ENCODE measurements around the gene CCDC15. TPM values are rescaled to one million over a fixed set of nuclear protein-coding genes. Genes with fewer than 3 reads are reported as not detected.
A peak's percentile ranks its signal among the peaks of the same experiment; 100 is the strongest.

Gene CCDC15
- total RNA-seq, 1 donor = 2.2 TPM

DNA sequence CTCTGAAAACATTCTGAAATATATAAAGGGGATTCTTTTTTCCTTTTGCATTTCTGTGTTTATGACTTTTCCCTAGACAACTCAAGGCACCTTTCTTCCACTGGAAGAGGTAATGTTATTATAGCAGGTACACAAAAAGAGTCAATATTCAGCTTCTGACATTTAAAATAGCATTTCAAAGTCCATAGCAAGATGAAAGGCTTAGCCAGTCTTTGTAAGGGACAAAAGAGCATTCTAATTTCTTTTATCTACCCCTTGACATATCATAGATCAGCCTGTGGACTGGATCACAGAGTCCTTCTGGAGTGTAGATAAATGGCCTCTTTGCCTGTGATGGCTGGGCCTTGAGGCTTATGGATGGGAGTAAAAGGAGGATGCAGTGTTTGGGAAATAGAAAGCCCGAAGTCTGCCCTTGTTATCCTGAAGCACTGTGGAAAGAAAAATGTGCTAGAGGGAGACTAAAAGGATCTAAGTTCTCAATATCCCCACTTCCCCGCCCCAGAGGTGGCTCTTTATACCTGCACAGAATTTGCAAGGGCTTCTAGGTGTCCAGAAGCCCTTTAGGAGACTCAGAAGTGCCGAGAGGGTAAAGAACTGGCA is 16.6 kb upstream of the CCDC15 start:
- no peaks in the 10 kb centered on the region for H3K27me3 ChIP-seq (ENCODE audit: insufficient read depth, low read length)
- H3K4me2 ChIP-seq (ENCODE audit: insufficient read depth, low read length) = no peak overlapping the region
- H3K27ac ChIP-seq (ENCODE audit: low read depth, low read length) = no peak overlapping the region
- no peak overlapping the region for H2AFZ ChIP-seq (ENCODE audit: low read length)
- H3K4me3 ChIP-seq (ENCODE audit: insufficient read depth, low read length) = no peak overlapping the region
- no peaks in the 10 kb centered on the region for H3K36me3 ChIP-seq (ENCODE audit: insufficient read depth, low read length)
- H3K4me1 ChIP-seq (ENCODE audit: insufficient read depth, low read length) = peaks cover 17% of the 10 kb centered on the region
- no peak for DNase-seq (ENCODE audit: insufficient read length, low spot score, missing footprints)
- H4K20me1 ChIP-seq (ENCODE audit: insufficient read depth, low read length) = no peaks in the 10 kb centered on the region
- H3K79me2 ChIP-seq (ENCODE audit: insufficient read depth, low read length) = no peaks in the 10 kb centered on the region
- no peaks in the 10 kb centered on the region for H3K9me3 ChIP-seq (ENCODE audit: low read depth, low read length)
- TF ChIP-seq, protein P1, sequence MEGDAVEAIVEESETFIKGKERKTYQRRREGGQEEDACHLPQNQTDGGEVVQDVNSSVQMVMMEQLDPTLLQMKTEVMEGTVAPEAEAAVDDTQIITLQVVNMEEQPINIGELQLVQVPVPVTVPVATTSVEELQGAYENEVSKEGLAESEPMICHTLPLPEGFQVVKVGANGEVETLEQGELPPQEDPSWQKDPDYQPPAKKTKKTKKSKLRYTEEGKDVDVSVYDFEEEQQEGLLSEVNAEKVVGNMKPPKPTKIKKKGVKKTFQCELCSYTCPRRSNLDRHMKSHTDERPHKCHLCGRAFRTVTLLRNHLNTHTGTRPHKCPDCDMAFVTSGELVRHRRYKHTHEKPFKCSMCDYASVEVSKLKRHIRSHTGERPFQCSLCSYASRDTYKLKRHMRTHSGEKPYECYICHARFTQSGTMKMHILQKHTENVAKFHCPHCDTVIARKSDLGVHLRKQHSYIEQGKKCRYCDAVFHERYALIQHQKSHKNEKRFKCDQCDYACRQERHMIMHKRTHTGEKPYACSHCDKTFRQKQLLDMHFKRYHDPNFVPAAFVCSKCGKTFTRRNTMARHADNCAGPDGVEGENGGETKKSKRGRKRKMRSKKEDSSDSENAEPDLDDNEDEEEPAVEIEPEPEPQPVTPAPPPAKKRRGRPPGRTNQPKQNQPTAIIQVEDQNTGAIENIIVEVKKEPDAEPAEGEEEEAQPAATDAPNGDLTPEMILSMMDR (IDR thresholded peaks at IDR 0.05; ENCODE audit: extremely low read depth, low read depth, low read length) = no peak

DNA sequence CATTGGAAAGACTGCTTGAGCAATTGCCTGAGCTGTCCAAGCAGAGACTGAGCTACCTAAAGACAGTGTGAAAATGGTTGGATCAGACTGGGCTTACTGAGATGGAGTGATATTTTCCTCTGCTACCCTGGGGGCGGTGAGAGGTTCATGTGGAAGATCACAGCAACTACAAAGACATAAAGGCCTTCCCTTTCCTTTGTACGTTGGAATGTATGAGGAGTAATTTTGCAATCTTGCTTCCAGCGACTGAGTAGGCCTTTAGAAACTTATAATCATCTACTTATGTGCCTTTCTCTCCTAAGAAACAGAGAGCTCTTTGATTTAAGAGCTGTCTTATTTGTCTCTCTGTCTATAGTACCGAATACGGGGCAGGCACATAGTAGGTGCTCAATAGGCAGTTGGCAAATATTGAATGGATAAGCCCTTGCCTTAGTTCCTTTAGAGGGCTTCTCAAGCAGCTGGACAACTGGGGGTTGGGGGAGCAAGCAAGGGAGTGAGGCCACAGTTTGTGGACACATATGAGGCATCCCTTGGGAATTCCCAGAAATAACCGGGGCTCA is 15.7 kb upstream of the CCDC15 start:
- Histone ChIP-seq H3K4me2 (ENCODE audit: insufficient read depth, low read length) (no peak overlapping the region), H3K4me3 (ENCODE audit: insufficient read depth, low read length) (no peak overlapping the region), H3K9me3 (ENCODE audit: low read depth, low read length) (no peaks in the 10 kb centered on the region), H3K27me3 (ENCODE audit: insufficient read depth, low read length) (no peaks in the 10 kb centered on the region), H3K4me1 (ENCODE audit: insufficient read depth, low read length) (peaks cover 17% of the 10 kb centered on the region), H3K36me3 (ENCODE audit: insufficient read depth, low read length) (no peaks in the 10 kb centered on the region), H4K20me1 (ENCODE audit: insufficient read depth, low read length) (no peaks in the 10 kb centered on the region), H3K79me2 (ENCODE audit: insufficient read depth, low read length) (no peaks in the 10 kb centered on the region), H3K27ac (ENCODE audit: low read depth, low read length) (no peak overlapping the region), H2AFZ (ENCODE audit: low read length) (peak overlapping the region; percentile 24)
- no peak for DNase-seq (ENCODE audit: insufficient read length, low spot score, missing footprints)
- TF ChIP-seq, protein P1 (IDR thresholded peaks at IDR 0.05; ENCODE audit: extremely low read depth, low read depth, low read length) = no peak

DNA sequence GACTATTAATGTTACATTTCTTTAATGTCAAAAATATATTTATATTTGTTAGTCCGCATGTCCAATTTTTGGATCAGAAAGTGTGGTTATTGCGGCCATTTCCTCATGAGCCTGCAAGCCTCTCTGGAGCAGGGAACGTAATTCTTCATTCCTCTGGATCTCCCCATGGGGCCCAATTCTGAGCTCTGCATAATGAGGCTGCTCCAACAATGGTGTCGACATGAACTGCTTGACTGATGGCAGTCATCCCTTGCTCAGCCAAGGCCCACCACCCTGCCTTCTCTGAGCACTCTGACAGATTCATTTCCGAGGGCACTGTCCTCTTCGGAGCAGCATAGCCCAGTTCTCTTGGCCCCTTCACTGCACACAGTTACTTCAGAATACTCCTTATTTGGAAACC is 15.0 kb upstream of the CCDC15 start:
- Histone ChIP-seq H3K9me3 (ENCODE audit: low read depth, low read length) (no peaks in the 10 kb centered on the region), H3K79me2 (ENCODE audit: insufficient read depth, low read length) (no peaks in the 10 kb centered on the region), H3K27me3 (ENCODE audit: insufficient read depth, low read length) (no peaks in the 10 kb centered on the region), H3K27ac (ENCODE audit: low read depth, low read length) (no peak overlapping the region), H3K36me3 (ENCODE audit: insufficient read depth, low read length) (no peaks in the 10 kb centered on the region), H2AFZ (ENCODE audit: low read length) (no peak overlapping the region), H3K4me2 (ENCODE audit: insufficient read depth, low read length) (no peak overlapping the region), H4K20me1 (ENCODE audit: insufficient read depth, low read length) (no peaks in the 10 kb centered on the region), H3K4me1 (ENCODE audit: insufficient read depth, low read length) (peaks cover 15% of the 10 kb centered on the region), H3K4me3 (ENCODE audit: insufficient read depth, low read length) (no peak overlapping the region)
- TF ChIP-seq, protein P1 (IDR thresholded peaks at IDR 0.05; ENCODE audit: extremely low read depth, low read depth, low read length) = no peak
- DNase-seq (ENCODE audit: insufficient read length, low spot score, missing footprints) = no peak

DNA sequence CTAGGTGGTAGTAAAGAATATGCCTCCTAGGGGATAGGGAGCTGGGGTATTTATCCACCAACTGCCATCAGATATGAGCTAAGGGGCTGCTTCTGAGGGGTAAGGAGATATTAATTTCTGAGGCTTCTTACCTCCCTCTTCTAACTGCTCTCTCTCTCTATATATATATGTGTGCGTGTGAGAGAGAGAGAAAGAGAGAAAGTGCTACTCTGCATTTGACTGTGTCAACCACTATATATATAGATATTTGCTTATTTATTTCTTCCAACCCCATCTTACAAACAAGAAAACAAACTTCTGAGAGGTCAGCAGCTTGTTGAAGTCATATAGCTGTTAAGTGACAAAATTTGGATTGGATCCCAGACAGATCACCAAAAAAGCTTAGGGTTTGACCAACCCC is 12.3 kb upstream of the CCDC15 start:
- H2AFZ ChIP-seq (ENCODE audit: low read length) = no peak overlapping the region
- TF ChIP-seq, protein P1 (IDR thresholded peaks at IDR 0.05; ENCODE audit: extremely low read depth, low read depth, low read length) = no peak
- H3K9me3 ChIP-seq (ENCODE audit: low read depth, low read length) = no peaks in the 10 kb centered on the region
- no peaks in the 10 kb centered on the region for H3K36me3 ChIP-seq (ENCODE audit: insufficient read depth, low read length)
- H3K4me2 ChIP-seq (ENCODE audit: insufficient read depth, low read length) = no peak overlapping the region
- peaks cover 3% of the 10 kb centered on the region for H3K4me1 ChIP-seq (ENCODE audit: insufficient read depth, low read length)
- no peaks in the 10 kb centered on the region for H4K20me1 ChIP-seq (ENCODE audit: insufficient read depth, low read length)
- H3K27ac ChIP-seq (ENCODE audit: low read depth, low read length) = no peak overlapping the region
- no peak overlapping the region for H3K4me3 ChIP-seq (ENCODE audit: insufficient read depth, low read length)
- H3K79me2 ChIP-seq (ENCODE audit: insufficient read depth, low read length) = no peaks in the 10 kb centered on the region
- DNase-seq (ENCODE audit: insufficient read length, low spot score, missing footprints) = no peak
- H3K27me3 ChIP-seq (ENCODE audit: insufficient read depth, low read length) = no peaks in the 10 kb centered on the region
